ENCODE results near the gene SPRR2F. TPM values are rescaled to one million over a fixed set of nuclear protein-coding genes. Genes with fewer than 3 reads are reported as not detected.
"Not testable (repeated sequence)": the region's sequence is repeated elsewhere in the genome, so short reads cannot be mapped to it uniquely, and the experiment has no call there.

SPRR2F gene
- total and polyA plus RNA-seq, 2 donors (not counting 1 experiment from before 2014, with no cell fraction given), result not detected

GRCh38 chr1:153133743-153134142 is 20.4 kb upstream of the SPRR2F start:
- no peaks in the 10 kb centered on the region for H4K20me1 ChIP-seq (ENCODE audit: control insufficient read depth, insufficient read depth, low read length, poor library complexity, severe bottlenecking)
- no peaks in the 10 kb centered on the region for H3K4me1 ChIP-seq (ENCODE audit: control insufficient read depth in 2 of 2, insufficient read depth in 2 of 2, low read length in 2 of 2)
- Mint-ChIP-seq H3K27me3 (peaks cover 55% of the 10 kb centered on the region), H3K9me3 (ENCODE audit: insufficient read depth) (peaks cover 1% of the 10 kb centered on the region), H3K27ac (no peak overlapping the region), H3K4me3 (no peak overlapping the region), H3K4me1 (no peaks in the 10 kb centered on the region)
- no peak for ATAC-seq (ENCODE audit: low read depth)
- H3K27me3 ChIP-seq (replicated peaks in 1 of 4; ENCODE audit: control extremely low read depth in 1 of 4, control insufficient read depth in 3 of 4, insufficient read depth in 4 of 4, low read length in 3 of 4), result peaks cover 0 to 10% (median 4%) of the 10 kb centered on the region in 4 experiments
- no peaks in the 10 kb centered on the region for H3K79me2 ChIP-seq (ENCODE audit: control insufficient read depth, insufficient read depth, low read length)
- no peak for DNase-seq
- no peaks in the 10 kb centered on the region for H3K36me3 ChIP-seq (replicated peaks in 1 of 2; ENCODE audit: control extremely low read depth in 1 of 2, control insufficient read depth in 1 of 2, extremely low read depth in 1 of 2, insufficient read depth in 2 of 2, low read length in 1 of 2)
- no peak overlapping the region for H2AFZ ChIP-seq (ENCODE audit: insufficient read depth, low read depth, low read length, poor library complexity, severe bottlenecking)
- H3K4me3 ChIP-seq (ENCODE audit: control extremely low read depth in 1 of 5, extremely low read depth in 1 of 5, insufficient read depth in 1 of 5, low read depth in 2 of 5, low read length in 4 of 5), result no peak overlapping the region
- no peak overlapping the region for H3K4me2 ChIP-seq (replicated peaks; ENCODE audit: low read depth, low read length, poor library complexity, severe bottlenecking)
- CTCF ChIA-PET, result no interaction called here
- intact Hi-C loops (cut with micrococcal nuclease), result no loop called here
- H3K27ac ChIP-seq (ENCODE audit: low read length in 2 of 2), result no peak overlapping the region
- TF ChIP-seq EZH2 (IDR thresholded peaks at IDR 0.05; ENCODE audit: borderline replicate concordance, insufficient read depth, low read depth, low read length, poor library complexity, severe bottlenecking), result no peak
- TF ChIP-seq, protein P1, sequence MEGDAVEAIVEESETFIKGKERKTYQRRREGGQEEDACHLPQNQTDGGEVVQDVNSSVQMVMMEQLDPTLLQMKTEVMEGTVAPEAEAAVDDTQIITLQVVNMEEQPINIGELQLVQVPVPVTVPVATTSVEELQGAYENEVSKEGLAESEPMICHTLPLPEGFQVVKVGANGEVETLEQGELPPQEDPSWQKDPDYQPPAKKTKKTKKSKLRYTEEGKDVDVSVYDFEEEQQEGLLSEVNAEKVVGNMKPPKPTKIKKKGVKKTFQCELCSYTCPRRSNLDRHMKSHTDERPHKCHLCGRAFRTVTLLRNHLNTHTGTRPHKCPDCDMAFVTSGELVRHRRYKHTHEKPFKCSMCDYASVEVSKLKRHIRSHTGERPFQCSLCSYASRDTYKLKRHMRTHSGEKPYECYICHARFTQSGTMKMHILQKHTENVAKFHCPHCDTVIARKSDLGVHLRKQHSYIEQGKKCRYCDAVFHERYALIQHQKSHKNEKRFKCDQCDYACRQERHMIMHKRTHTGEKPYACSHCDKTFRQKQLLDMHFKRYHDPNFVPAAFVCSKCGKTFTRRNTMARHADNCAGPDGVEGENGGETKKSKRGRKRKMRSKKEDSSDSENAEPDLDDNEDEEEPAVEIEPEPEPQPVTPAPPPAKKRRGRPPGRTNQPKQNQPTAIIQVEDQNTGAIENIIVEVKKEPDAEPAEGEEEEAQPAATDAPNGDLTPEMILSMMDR (IDR thresholded peaks at IDR 0.05), result no peak
- peaks cover 0 to 5% (median 1%) of the 10 kb centered on the region in 3 donors for H3K9me3 ChIP-seq (ENCODE audit: control extremely low read depth in 1 of 3, control insufficient read depth in 2 of 3, insufficient read depth in 1 of 3, low read length in 2 of 3)
- POLR2A ChIA-PET, result no interaction called here
- 66% methylated on average over 2 of the region's 2 CpGs for WGBS (ENCODE audit: insufficient coverage)
- H3K9ac ChIP-seq (ENCODE audit: low read length), result no peak overlapping the region

GRCh38 chr1:153133267-153133666 is 20.0 kb upstream of the SPRR2F start:
- peaks cover 55% of the 10 kb centered on the region for H3K27me3 Mint-ChIP-seq
- Histone ChIP-seq H3K4me2 (replicated peaks; ENCODE audit: low read depth, low read length, poor library complexity, severe bottlenecking) (no peak overlapping the region), H3K79me2 (ENCODE audit: control insufficient read depth, insufficient read depth, low read length) (no peaks in the 10 kb centered on the region), H4K20me1 (ENCODE audit: control insufficient read depth, insufficient read depth, low read length, poor library complexity, severe bottlenecking) (no peaks in the 10 kb centered on the region), H3K27me3 (replicated peaks in 1 of 4; ENCODE audit: control extremely low read depth in 1 of 4, control insufficient read depth in 3 of 4, insufficient read depth in 4 of 4, low read length in 3 of 4) (peaks cover 0 to 10% (median 4%) of the 10 kb centered on the region in 4 experiments), H3K4me3 (ENCODE audit: control extremely low read depth in 1 of 5, extremely low read depth in 1 of 5, insufficient read depth in 1 of 5, low read depth in 2 of 5, low read length in 4 of 5) (no peak overlapping the region), H3K27ac (ENCODE audit: low read length in 2 of 2) (no peak overlapping the region), H3K9me3 (ENCODE audit: control extremely low read depth in 1 of 3, control insufficient read depth in 2 of 3, insufficient read depth in 1 of 3, low read length in 2 of 3) (peaks cover 0 to 5% (median 1%) of the 10 kb centered on the region in 3 donors), H3K9ac (ENCODE audit: low read length) (no peak overlapping the region), H3K36me3 (replicated peaks in 1 of 2; ENCODE audit: control extremely low read depth in 1 of 2, control insufficient read depth in 1 of 2, extremely low read depth in 1 of 2, insufficient read depth in 2 of 2, low read length in 1 of 2) (no peaks in the 10 kb centered on the region), H2AFZ (ENCODE audit: insufficient read depth, low read depth, low read length, poor library complexity, severe bottlenecking) (no peak overlapping the region), H3K4me1 (ENCODE audit: control insufficient read depth in 2 of 2, insufficient read depth in 2 of 2, low read length in 2 of 2) (no peaks in the 10 kb centered on the region)
- WGBS (ENCODE audit: insufficient coverage), result 89% methylated on average over 1 of the region's 1 CpG
- no peaks in the 10 kb centered on the region for H3K4me1 Mint-ChIP-seq
- DNase-seq (no peak), ATAC-seq (ENCODE audit: low read depth) (no peak)
- no peak overlapping the region for H3K4me3 Mint-ChIP-seq
- H3K9me3 Mint-ChIP-seq (ENCODE audit: insufficient read depth), result peaks cover 1% of the 10 kb centered on the region
- ChIA-PET CTCF (no interaction called here), POLR2A (no interaction called here)
- H3K27ac Mint-ChIP-seq, result no peak overlapping the region
- intact Hi-C loops (cut with micrococcal nuclease), result no loop called here
- no peak for TF ChIP-seq EZH2 (IDR thresholded peaks at IDR 0.05; ENCODE audit: borderline replicate concordance, insufficient read depth, low read depth, low read length, poor library complexity, severe bottlenecking)
- TF ChIP-seq, protein P1 (IDR thresholded peaks at IDR 0.05), result no peak

GRCh38 chr1:153128688-153129087 is 15.4 kb upstream of the SPRR2F start:
- POLR2A ChIA-PET; H3K4me2 ChIP-seq (replicated peaks; ENCODE audit: low read depth, low read length, poor library complexity, severe bottlenecking); H3K4me3 Mint-ChIP-seq; H3K9ac ChIP-seq (ENCODE audit: low read length); H2AFZ ChIP-seq (ENCODE audit: insufficient read depth, low read depth, low read length, poor library complexity, severe bottlenecking); H3K27ac Mint-ChIP-seq; H3K27ac ChIP-seq (ENCODE audit: low read length in 2 of 2); intact Hi-C loops (cut with micrococcal nuclease); H3K36me3 ChIP-seq (replicated peaks in 1 of 2; ENCODE audit: control extremely low read depth in 1 of 2, control insufficient read depth in 1 of 2, extremely low read depth in 1 of 2, insufficient read depth in 2 of 2, low read length in 1 of 2); H3K27me3 ChIP-seq (replicated peaks in 1 of 4; ENCODE audit: control extremely low read depth in 1 of 4, control insufficient read depth in 3 of 4, insufficient read depth in 4 of 4, low read length in 3 of 4); DNase-seq; ATAC-seq (ENCODE audit: low read depth); H3K79me2 ChIP-seq (ENCODE audit: control insufficient read depth, insufficient read depth, low read length); H3K4me1 Mint-ChIP-seq; H3K4me1 ChIP-seq (ENCODE audit: control insufficient read depth in 2 of 2, insufficient read depth in 2 of 2, low read length in 2 of 2); CTCF ChIA-PET; H4K20me1 ChIP-seq (ENCODE audit: control insufficient read depth, insufficient read depth, low read length, poor library complexity, severe bottlenecking); H3K4me3 ChIP-seq (ENCODE audit: control extremely low read depth in 1 of 5, extremely low read depth in 1 of 5, insufficient read depth in 1 of 5, low read depth in 2 of 5, low read length in 4 of 5): not testable (repeated sequence)
- H3K9me3 ChIP-seq (ENCODE audit: control extremely low read depth in 1 of 3, control insufficient read depth in 2 of 3, insufficient read depth in 1 of 3, low read length in 2 of 3), result peaks cover 1 to 10% (median 5%) of the 10 kb centered on the region in 3 donors
- WGBS (ENCODE audit: insufficient coverage), result 82% methylated on average over 2 of the region's 4 CpGs
- H3K27me3 Mint-ChIP-seq, result peaks cover 36% of the 10 kb centered on the region
- H3K9me3 Mint-ChIP-seq (ENCODE audit: insufficient read depth), result peaks cover 15% of the 10 kb centered on the region

Measured in B cell (primary cell).